ENCODE data around the gene DISP3. TPM values are rescaled to one million over a fixed set of nuclear protein-coding genes. Genes with fewer than 3 reads are reported as not detected.

Gene DISP3
- polyA plus RNA-seq, 1 donor (not counting 4 experiments of a cell fraction or from before 2014, with no cell fraction given): not detected

GRCh38 chr1:11571906-11572616 lies 93.1 kb downstream of the DISP3 start:
- Histone ChIP-seq H3K9me1 (ENCODE audit: control insufficient read depth, extremely low read depth, insufficient read depth, low read length) (no peaks in the 10 kb centered on the region), H3K27ac (ENCODE audit: control insufficient read depth, insufficient read depth, low read length) (no peak overlapping the region), H3K9ac (ENCODE audit: control insufficient read depth, extremely low read depth, insufficient read depth, low read length) (no peak overlapping the region), H3K4me1 (ENCODE audit: control insufficient read depth, extremely low read depth, insufficient read depth, low read length) (no peaks in the 10 kb centered on the region), H3K4me3 (ENCODE audit: control insufficient read depth in 2 of 3, extremely low read depth in 1 of 3, insufficient read depth in 2 of 3, low read depth in 1 of 3, low read length in 3 of 3) (no peak overlapping the region), H4K20me1 (ENCODE audit: control insufficient read depth, extremely low read depth, insufficient read depth, low read length) (no peaks in the 10 kb centered on the region), H3K4me2 (ENCODE audit: control insufficient read depth, extremely low read depth, insufficient read depth, low read depth, low read length) (no peak overlapping the region), H3K27me3 (ENCODE audit: control insufficient read depth, extremely low read depth, insufficient read depth, low read length) (no peaks in the 10 kb centered on the region), H3K36me3 (ENCODE audit: control insufficient read depth in 2 of 2, extremely low read depth in 1 of 2, insufficient read depth in 2 of 2, low read length in 2 of 2) (no peaks in the 10 kb centered on the region), H3K9me3 (ENCODE audit: control insufficient read depth, low read depth, low read length) (no peaks in the 10 kb centered on the region), H2AFZ (ENCODE audit: control insufficient read depth, low read length) (no peak overlapping the region), H3K79me2 (ENCODE audit: control insufficient read depth, insufficient read depth, low read length) (no peaks in the 10 kb centered on the region)
- no peak for DNase-seq (ENCODE audit: low read depth, low spot score)
- dilution Hi-C loops (cut with MboI; ENCODE audit: extremely low pct_ligation_motif_present, low sequenced_read_pairs): no loop called here
- TF ChIP-seq CTCF (optimal IDR thresholded peaks at IDR 0.05 in 1 of 3, IDR thresholded peaks at IDR 0.05 in 1 of 3, conservative IDR thresholded peaks at IDR 0.05 in 1 of 3; ENCODE audit: extremely low read depth in 1 of 3, insufficient read depth in 2 of 3, low read length in 3 of 3): peak in 2 of 3 experiments; percentile 23 to 26
- no peak for TF ChIP-seq EZH2 (IDR thresholded peaks at IDR 0.05; ENCODE audit: low read length)
- FAIRE-seq: no peak

GRCh38 chr1:11573116-11573692 lies 94.2 kb downstream of the DISP3 start:
- H3K27me3 ChIP-seq (ENCODE audit: control insufficient read depth, extremely low read depth, insufficient read depth, low read length): no peaks in the 10 kb centered on the region
- DNase-seq (ENCODE audit: low read depth, low spot score): no peak
- H3K4me1 ChIP-seq (ENCODE audit: control insufficient read depth, extremely low read depth, insufficient read depth, low read length): no peaks in the 10 kb centered on the region
- no peaks in the 10 kb centered on the region for H3K9me3 ChIP-seq (ENCODE audit: control insufficient read depth, low read depth, low read length)
- H3K79me2 ChIP-seq (ENCODE audit: control insufficient read depth, insufficient read depth, low read length): no peaks in the 10 kb centered on the region
- H4K20me1 ChIP-seq (ENCODE audit: control insufficient read depth, extremely low read depth, insufficient read depth, low read length): no peaks in the 10 kb centered on the region
- H3K9me1 ChIP-seq (ENCODE audit: control insufficient read depth, extremely low read depth, insufficient read depth, low read length): no peaks in the 10 kb centered on the region
- dilution Hi-C loops (cut with MboI; ENCODE audit: extremely low pct_ligation_motif_present, low sequenced_read_pairs): no loop called here
- no peak overlapping the region for H3K4me2 ChIP-seq (ENCODE audit: control insufficient read depth, extremely low read depth, insufficient read depth, low read depth, low read length)
- H2AFZ ChIP-seq (ENCODE audit: control insufficient read depth, low read length): no peak overlapping the region
- no peak overlapping the region for H3K9ac ChIP-seq (ENCODE audit: control insufficient read depth, extremely low read depth, insufficient read depth, low read length)
- no peak for FAIRE-seq
- TF ChIP-seq CTCF (optimal IDR thresholded peaks at IDR 0.05 in 1 of 3, IDR thresholded peaks at IDR 0.05 in 1 of 3, conservative IDR thresholded peaks at IDR 0.05 in 1 of 3; ENCODE audit: extremely low read depth in 1 of 3, insufficient read depth in 2 of 3, low read length in 3 of 3): no peak
- TF ChIP-seq EZH2 (IDR thresholded peaks at IDR 0.05; ENCODE audit: low read length): no peak
- H3K27ac ChIP-seq (ENCODE audit: control insufficient read depth, insufficient read depth, low read length): no peak overlapping the region
- H3K36me3 ChIP-seq (ENCODE audit: control insufficient read depth in 2 of 2, extremely low read depth in 1 of 2, insufficient read depth in 2 of 2, low read length in 2 of 2): no peaks in the 10 kb centered on the region
- no peak overlapping the region for H3K4me3 ChIP-seq (ENCODE audit: control insufficient read depth in 2 of 3, extremely low read depth in 1 of 3, insufficient read depth in 2 of 3, low read depth in 1 of 3, low read length in 3 of 3)
